ENCODE results near the gene NUFIP2. TPM values are rescaled to one million over a fixed set of nuclear protein-coding genes. Genes with fewer than 3 reads are reported as not detected.

NUFIP2 gene
- total and polyA plus RNA-seq, 10 of the 15 experiments (the other 5 are each of a cell fraction or from before 2014, with no cell fraction given) = 3.7 to 32.3 (median 14.5) TPM

DNA sequence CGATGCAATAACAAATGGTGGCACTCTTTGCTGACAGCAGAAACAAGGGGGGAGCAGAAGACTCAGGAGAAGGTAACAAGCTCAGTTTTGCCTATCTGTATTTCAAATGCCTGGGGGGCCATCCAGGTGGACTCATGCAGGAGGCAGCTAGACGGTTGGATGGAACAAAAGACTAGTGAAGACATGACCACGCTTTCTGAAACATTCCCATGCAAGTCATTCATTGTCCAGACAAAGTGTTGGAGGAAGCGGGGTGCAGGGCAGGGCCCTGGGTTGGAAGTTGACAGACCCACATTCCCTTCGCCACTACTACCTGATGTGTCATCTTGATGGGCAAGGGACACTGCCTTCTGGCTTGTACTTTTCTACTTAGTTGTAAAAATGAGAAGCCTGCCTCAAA lies 77.1 kb downstream of the NUFIP2 start:
- no peak overlapping the region for H3K27ac ChIP-seq (ENCODE audit: control insufficient read depth, insufficient read depth)
- 60% methylated on average over 5 of the region's 5 CpGs for WGBS (ENCODE audit: insufficient coverage, insufficient replicate concordance, low lambda C conversion rate, missing lambda C conversion rate)
- no peaks in the 10 kb centered on the region for H3K9me3 ChIP-seq (replicated peaks; ENCODE audit: control insufficient read depth, insufficient read depth, low read length)
- H4K20me1 ChIP-seq (ENCODE audit: control insufficient read depth, insufficient read depth) = no peaks in the 10 kb centered on the region
- ChIA-PET POLR2A (interaction anchor here (0.6 kb wide), 1 partner anchor 292 kb away, joined by 3 read pairs; no protein-coding TSS in a partner anchor), CTCF (interaction anchor here (0.8 to 12.4 kb wide), 11 partner anchors 9 to 251 kb away, joined by 3 to 358 read pairs (median 4); partner anchors contain the start of gene MYO18A), RAD21 (ENCODE audit: unreplicated experiment) (interaction anchor here (0.7 to 9.7 kb wide), 5 partner anchors 8 to 153 kb away, joined by 3 to 182 read pairs (median 4); partner anchors contain the start of gene MYO18A), SMC1A (ENCODE audit: uncharacterized antibody, unreplicated experiment) (interaction anchor here (1.0 to 7.4 kb wide), 4 partner anchors 12 to 74 kb away, joined by 3 to 150 read pairs (median 14); no protein-coding TSS in a partner anchor)
- ATAC-seq (no peak), DNase-seq (ENCODE audit: low read depth, low spot score) (no peak), FAIRE-seq (no peak)
- no TSS peak for BruUV-seq (replicated peaks)
- in situ Hi-C loops (cut with MboI) (no loop called here), intact Hi-C loops (cut with micrococcal nuclease; ENCODE audit: unreplicated experiment) (no loop called here)
- H3K36me3 ChIP-seq (ENCODE audit: control insufficient read depth in 2 of 2, insufficient read depth in 2 of 2, low read length in 1 of 2) = no peaks in the 10 kb centered on the region
- TF ChIP-seq SREBF2 (IDR thresholded peaks at IDR 0.05; ENCODE audit: low read length) = no peak
- TF ChIP-seq MLLT1 (IDR thresholded peaks at IDR 0.05) = no peak
- no peak for TF ChIP-seq NR2F1 (conservative IDR thresholded peaks at IDR 0.05)
- no peak for TF ChIP-seq RAD21 (IDR thresholded peaks at IDR 0.05; ENCODE audit: insufficient read depth, low read depth, low read length)
- TF ChIP-seq ZNF24 (IDR thresholded peaks at IDR 0.05) = no peak
- TF ChIP-seq EP300 (IDR thresholded peaks at IDR 0.05; ENCODE audit: borderline replicate concordance in 1 of 2, control insufficient read depth in 1 of 2, low read depth in 2 of 2, low read length in 2 of 2) = no peak
- H3K4me3 ChIP-seq = no peak overlapping the region
- no peak overlapping the region for H3K9ac ChIP-seq (ENCODE audit: control insufficient read depth, insufficient read depth, low read length)
- no peaks in the 10 kb centered on the region for H3K27me3 ChIP-seq (replicated peaks in 1 of 2; ENCODE audit: control insufficient read depth in 2 of 2, insufficient read depth in 2 of 2, low read length in 1 of 2)
- no peak overlapping the region for H2AFZ ChIP-seq (ENCODE audit: control insufficient read depth, low read depth, low read length)
- no peaks in the 10 kb centered on the region for H3K79me2 ChIP-seq (ENCODE audit: control insufficient read depth, insufficient read depth, low read length)
- no peaks in the 10 kb centered on the region for H3K4me1 ChIP-seq (ENCODE audit: control insufficient read depth, insufficient read depth, low read length)
- H3K4me2 ChIP-seq (ENCODE audit: control insufficient read depth, insufficient read depth) = no peak overlapping the region
